GM12801 (cell line): Measurements from ENCODE around the gene KDM8.

Source experiments
- TF ChIP-seq, protein P1 (sequence below): IDR thresholded peaks from one replicate; pipeline ENCODE4 v1.5.1; 2011; ENCODE audit warnings: control low read depth; ENCODE audit not compliant: insufficient read length; ENCODE audit errors: extremely low read depth

KDM8 gene

DNA sequence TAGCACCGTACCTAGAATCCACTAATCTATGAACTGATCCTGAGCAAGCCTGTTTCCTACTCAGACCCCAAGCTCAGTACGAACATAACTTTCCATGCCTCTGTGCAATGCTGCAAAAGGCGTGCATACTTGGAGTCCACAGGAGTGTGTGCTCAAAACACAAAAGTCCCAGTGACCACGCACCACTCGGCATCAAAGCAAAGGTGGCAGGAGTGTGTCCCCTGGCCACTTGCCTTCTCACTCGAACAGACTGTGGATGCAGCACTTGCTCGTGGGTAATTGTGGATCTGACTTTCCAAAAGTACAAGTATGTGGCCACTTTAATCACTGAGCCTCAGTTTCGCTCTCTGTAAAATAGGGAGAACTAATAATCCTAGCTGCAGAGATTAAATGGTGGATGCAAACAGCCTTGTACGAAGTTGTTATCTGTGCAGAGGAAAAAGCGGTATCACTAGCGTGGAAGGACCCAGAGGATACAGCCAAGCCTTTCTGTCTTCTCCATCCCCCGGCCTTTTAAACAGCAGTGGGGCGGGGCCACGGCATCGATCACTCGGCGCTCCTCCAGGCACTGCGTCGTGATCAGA lies 311 bp upstream of the KDM8 start:
- TF ChIP-seq, protein P1, sequence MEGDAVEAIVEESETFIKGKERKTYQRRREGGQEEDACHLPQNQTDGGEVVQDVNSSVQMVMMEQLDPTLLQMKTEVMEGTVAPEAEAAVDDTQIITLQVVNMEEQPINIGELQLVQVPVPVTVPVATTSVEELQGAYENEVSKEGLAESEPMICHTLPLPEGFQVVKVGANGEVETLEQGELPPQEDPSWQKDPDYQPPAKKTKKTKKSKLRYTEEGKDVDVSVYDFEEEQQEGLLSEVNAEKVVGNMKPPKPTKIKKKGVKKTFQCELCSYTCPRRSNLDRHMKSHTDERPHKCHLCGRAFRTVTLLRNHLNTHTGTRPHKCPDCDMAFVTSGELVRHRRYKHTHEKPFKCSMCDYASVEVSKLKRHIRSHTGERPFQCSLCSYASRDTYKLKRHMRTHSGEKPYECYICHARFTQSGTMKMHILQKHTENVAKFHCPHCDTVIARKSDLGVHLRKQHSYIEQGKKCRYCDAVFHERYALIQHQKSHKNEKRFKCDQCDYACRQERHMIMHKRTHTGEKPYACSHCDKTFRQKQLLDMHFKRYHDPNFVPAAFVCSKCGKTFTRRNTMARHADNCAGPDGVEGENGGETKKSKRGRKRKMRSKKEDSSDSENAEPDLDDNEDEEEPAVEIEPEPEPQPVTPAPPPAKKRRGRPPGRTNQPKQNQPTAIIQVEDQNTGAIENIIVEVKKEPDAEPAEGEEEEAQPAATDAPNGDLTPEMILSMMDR, result no peak

DNA sequence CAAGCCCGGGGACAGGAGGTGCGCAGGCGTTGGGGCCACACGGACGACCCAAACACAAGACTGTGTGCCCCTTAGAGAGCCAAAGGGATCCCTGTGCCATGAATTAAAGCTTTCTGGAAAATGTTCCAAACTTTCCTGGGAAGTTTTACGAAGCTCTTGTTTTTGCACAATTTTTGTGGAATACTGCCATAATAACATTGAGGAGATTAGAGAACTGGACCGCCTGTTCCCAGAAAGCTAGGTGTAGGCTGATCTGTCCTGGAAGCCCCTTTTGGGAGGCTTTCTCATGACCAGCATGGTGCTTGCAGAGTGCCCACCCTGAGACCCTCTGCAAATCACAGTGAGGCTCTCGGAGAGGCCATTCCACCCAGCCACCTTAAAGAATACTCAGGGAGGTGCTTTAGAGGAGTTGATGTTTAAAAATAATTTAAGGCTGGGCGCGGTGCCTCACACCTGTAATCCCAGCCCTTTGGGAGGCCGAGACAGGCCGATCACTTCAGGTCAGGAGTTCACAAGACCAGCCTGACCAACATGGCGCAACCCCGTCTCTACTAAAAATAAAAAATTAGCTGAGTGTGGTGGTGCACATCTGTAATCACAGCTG lies 1.1 kb downstream of the KDM8 start:
- TF ChIP-seq, protein P1, result no peak

DNA sequence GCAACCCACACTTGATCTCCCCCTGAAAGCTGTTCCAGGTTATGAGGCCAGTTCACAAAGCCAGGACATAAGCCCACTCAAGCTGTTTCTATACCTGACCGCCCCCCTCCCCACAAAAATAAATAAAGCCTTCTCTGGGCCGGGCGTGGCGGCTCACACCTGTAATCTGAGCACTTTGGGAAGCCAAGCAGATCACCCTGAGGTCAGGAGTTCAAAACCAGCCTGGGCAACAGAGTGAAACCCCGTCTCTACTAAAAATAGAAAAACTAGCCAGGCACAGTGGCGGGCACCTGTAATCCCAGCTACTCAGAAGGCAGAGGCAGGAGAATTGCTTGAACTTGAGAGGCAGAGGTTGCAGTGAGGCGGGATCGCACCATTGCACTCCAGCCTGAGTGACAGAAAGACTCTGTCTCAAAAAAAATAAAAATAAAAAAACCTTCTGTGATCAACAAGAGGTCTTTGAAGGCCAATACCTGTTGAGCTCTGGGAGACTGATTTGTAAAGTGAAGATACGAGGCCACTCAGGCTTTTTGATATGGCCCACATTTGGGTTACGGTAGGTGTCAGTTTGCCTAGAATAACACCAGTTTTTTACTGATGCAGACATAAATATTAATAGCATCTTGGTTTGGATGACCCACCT lies 2.2 kb downstream of the KDM8 start:
- TF ChIP-seq, protein P1, result no peak

DNA sequence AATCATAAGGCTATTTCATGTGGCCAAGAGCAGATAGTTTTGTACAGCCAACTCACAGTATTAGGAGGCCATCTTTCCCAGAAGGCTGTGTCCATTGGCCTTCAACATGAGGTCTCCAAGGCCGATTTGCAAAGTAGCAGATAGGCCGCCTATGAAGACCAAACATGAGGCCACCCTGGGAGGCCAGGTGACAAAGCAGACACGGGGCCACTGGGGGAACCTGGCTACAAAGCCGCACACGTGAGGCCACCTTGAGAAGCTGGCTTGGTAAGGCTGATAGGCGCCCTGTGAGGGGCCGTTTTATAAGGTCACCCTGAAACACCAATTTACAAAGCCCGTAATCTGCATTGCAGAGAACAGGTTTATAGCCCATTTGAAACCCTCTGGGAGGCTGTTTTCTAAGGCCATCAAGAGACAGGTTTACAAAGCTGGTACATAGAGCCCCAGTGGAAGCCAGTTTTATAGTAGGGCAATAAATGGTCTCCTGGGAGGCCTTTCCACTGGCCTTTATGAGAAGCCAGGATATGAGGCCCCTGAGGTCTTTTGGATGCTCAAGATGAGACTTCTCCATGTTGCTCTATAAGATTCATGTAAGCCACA lies 4.9 kb downstream of the KDM8 start:
- TF ChIP-seq, protein P1, result no peak

DNA sequence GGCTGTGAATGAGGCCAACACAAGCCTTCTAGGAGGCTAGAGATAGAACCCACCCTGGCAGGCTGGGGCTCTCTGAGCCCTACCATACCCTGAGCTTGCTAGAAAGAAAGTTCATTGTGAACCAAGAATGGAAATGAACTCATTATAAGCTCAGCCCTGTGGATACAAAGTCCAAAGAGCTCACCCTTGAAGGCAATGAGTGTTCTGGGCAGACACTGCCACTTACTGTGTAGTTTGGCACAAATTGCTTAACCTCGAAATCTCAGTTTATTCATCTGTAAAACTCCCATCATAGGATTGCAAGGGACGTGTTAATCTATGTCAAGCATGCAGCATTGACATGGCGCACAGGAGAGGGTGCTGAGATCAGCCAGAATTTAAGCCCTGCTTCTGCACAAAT lies 5.5 kb downstream of the KDM8 start:
- TF ChIP-seq, protein P1, result no peak

DNA sequence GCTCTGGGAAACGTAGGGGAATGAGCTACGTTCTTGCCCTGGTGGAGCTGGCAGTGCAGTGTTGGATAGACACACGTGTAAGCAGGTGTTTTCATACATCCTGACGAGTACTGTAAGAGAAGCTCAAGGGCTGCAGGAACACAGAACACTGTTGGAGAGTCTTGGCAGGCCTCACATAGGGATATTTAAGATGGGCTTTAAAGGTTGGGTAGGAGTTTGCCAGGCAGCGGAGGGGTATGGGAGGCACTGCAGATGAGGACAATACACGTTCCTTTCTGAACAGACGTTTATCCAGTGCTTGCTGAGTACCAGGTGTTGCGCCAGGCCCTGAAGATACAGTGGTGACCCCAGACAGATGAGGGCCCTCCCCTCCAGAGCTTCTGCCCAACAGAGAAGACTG lies 6.3 kb downstream of the KDM8 start:
- TF ChIP-seq, protein P1, result no peak

DNA sequence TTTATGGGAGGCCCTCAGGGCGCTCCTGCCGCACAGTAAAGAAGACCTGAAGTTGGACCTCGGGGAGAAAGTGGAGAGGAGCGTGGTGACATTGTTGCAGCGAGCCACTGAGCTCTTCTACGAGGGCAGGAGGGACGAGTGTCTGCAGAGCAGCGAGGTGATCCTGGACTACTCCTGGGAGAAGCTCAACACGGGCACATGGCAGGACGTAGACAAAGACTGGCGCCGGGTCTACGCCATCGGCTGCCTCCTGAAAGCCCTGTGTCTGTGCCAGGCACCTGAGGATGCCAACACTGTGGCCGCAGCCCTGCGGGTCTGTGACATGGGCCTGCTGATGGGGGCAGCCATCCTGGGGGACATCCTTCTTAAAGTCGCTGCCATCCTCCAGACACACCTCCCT lies 6.8 kb downstream of the KDM8 start:
- TF ChIP-seq, protein P1, result no peak
